ENCODE results near the gene SRPK1.

The SRPK1 gene

GRCh38 chr6:35833536-35833935 lies 87.4 kb downstream of the SRPK1 start:
- Histone ChIP-seq H3K79me2 (ENCODE audit: control insufficient read depth, insufficient read depth, low read length) (no peaks in the 10 kb centered on the region), H3K4ac (ENCODE audit: low read depth, low read length) (no peak overlapping the region), H3K18ac (ENCODE audit: low read length) (no peak overlapping the region), H3K27ac (ENCODE audit: low read depth, low read length) (no peak overlapping the region), H2BK120ac (ENCODE audit: low read depth, low read length) (no peak overlapping the region), H2BK15ac (replicated peaks; ENCODE audit: low read depth) (no peak overlapping the region), H3K23ac (ENCODE audit: low read length) (no peak overlapping the region), H2AK5ac (ENCODE audit: low read length) (no peak overlapping the region), H3K9ac (ENCODE audit: low read length) (no peak overlapping the region), H3K4me2 (ENCODE audit: low read length) (no peak overlapping the region), H3K79me1 (ENCODE audit: low read length) (no peaks in the 10 kb centered on the region), H3K56ac (ENCODE audit: low read length) (no peak overlapping the region), H3K4me1 (ENCODE audit: control insufficient read depth, low read depth, low read length) (no peaks in the 10 kb centered on the region), H3K36me3 (ENCODE audit: control insufficient read depth, insufficient read depth, low read length) (peaks cover 5% of the 10 kb centered on the region), H4K8ac (ENCODE audit: low read depth, low read length) (no peak overlapping the region), H3K27me3 (ENCODE audit: insufficient read depth, low read length, poor library complexity) (no peaks in the 10 kb centered on the region), H3K4me3 (ENCODE audit: low read length) (no peak overlapping the region), H2BK5ac (ENCODE audit: low read length) (no peak overlapping the region), H4K5ac (ENCODE audit: low read length) (no peak overlapping the region)
- no peak for DNase-seq
- no CpG with 5 or more reads among the region's 7 CpGs for WGBS (ENCODE audit: extremely low coverage, insufficient coverage, low lambda C conversion rate)

GRCh38 chr6:35831257-35832007 lies 89.5 kb downstream of the SRPK1 start:
- no peak overlapping the region for H3K4ac ChIP-seq (ENCODE audit: low read depth, low read length)

GRCh38 chr6:35829306-35829705 lies 91.6 kb downstream of the SRPK1 start:
- no peak overlapping the region for H4K5ac ChIP-seq (ENCODE audit: low read length)
- no peak overlapping the region for H3K4ac ChIP-seq (ENCODE audit: low read depth, low read length)
- H2AK5ac ChIP-seq (ENCODE audit: low read length): no peak overlapping the region
- H3K79me1 ChIP-seq (ENCODE audit: low read length): no peaks in the 10 kb centered on the region
- H3K23ac ChIP-seq (ENCODE audit: low read length): no peak overlapping the region
- WGBS (ENCODE audit: extremely low coverage, insufficient coverage, low lambda C conversion rate): no CpG with 5 or more reads among the region's 5 CpGs
- no peak overlapping the region for H3K27ac ChIP-seq (ENCODE audit: low read depth, low read length)
- no peak overlapping the region for H3K4me2 ChIP-seq (ENCODE audit: low read length)
- H3K36me3 ChIP-seq (ENCODE audit: control insufficient read depth, insufficient read depth, low read length): no peaks in the 10 kb centered on the region
- H2BK120ac ChIP-seq (ENCODE audit: low read depth, low read length): no peak overlapping the region
- H2BK15ac ChIP-seq (replicated peaks; ENCODE audit: low read depth): no peak overlapping the region
- DNase-seq: peak; percentile 34
- H3K27me3 ChIP-seq (ENCODE audit: insufficient read depth, low read length, poor library complexity): no peaks in the 10 kb centered on the region
- H3K4me3 ChIP-seq (ENCODE audit: low read length): no peak overlapping the region
- H4K8ac ChIP-seq (ENCODE audit: low read depth, low read length): no peak overlapping the region
- no peak overlapping the region for H2BK5ac ChIP-seq (ENCODE audit: low read length)
- H3K4me1 ChIP-seq (ENCODE audit: control insufficient read depth, low read depth, low read length): no peaks in the 10 kb centered on the region
- no peak overlapping the region for H3K9ac ChIP-seq (ENCODE audit: low read length)
- no peak overlapping the region for H3K56ac ChIP-seq (ENCODE audit: low read length)
- H3K18ac ChIP-seq (ENCODE audit: low read length): no peak overlapping the region
- H3K79me2 ChIP-seq (ENCODE audit: control insufficient read depth, insufficient read depth, low read length): no peaks in the 10 kb centered on the region

More at GRCh38 chr6:35831257-35832007, 89.5 kb downstream of the SRPK1 start:
- no peak for DNase-seq
- Histone ChIP-seq H3K56ac (ENCODE audit: low read length) (no peak overlapping the region), H3K27me3 (ENCODE audit: insufficient read depth, low read length, poor library complexity) (no peaks in the 10 kb centered on the region), H2AK5ac (ENCODE audit: low read length) (no peak overlapping the region), H4K8ac (ENCODE audit: low read depth, low read length) (no peak overlapping the region), H3K18ac (ENCODE audit: low read length) (no peak overlapping the region), H3K27ac (ENCODE audit: low read depth, low read length) (no peak overlapping the region), H3K36me3 (ENCODE audit: control insufficient read depth, insufficient read depth, low read length) (peaks cover 2% of the 10 kb centered on the region), H3K4me2 (ENCODE audit: low read length) (no peak overlapping the region), H3K23ac (ENCODE audit: low read length) (no peak overlapping the region), H3K79me2 (ENCODE audit: control insufficient read depth, insufficient read depth, low read length) (no peaks in the 10 kb centered on the region), H3K4me3 (ENCODE audit: low read length) (no peak overlapping the region), H4K5ac (ENCODE audit: low read length) (no peak overlapping the region), H2BK15ac (replicated peaks; ENCODE audit: low read depth) (no peak overlapping the region), H2BK5ac (ENCODE audit: low read length) (no peak overlapping the region), H3K4me1 (ENCODE audit: control insufficient read depth, low read depth, low read length) (no peaks in the 10 kb centered on the region), H3K79me1 (ENCODE audit: low read length) (no peaks in the 10 kb centered on the region), H3K9ac (ENCODE audit: low read length) (no peak overlapping the region), H2BK120ac (ENCODE audit: low read depth, low read length) (no peak overlapping the region)
- whole genome bisulfite sequencing (ENCODE audit: extremely low coverage, insufficient coverage, low lambda C conversion rate): no CpG with 5 or more reads among the region's 5 CpGs

DNA sequence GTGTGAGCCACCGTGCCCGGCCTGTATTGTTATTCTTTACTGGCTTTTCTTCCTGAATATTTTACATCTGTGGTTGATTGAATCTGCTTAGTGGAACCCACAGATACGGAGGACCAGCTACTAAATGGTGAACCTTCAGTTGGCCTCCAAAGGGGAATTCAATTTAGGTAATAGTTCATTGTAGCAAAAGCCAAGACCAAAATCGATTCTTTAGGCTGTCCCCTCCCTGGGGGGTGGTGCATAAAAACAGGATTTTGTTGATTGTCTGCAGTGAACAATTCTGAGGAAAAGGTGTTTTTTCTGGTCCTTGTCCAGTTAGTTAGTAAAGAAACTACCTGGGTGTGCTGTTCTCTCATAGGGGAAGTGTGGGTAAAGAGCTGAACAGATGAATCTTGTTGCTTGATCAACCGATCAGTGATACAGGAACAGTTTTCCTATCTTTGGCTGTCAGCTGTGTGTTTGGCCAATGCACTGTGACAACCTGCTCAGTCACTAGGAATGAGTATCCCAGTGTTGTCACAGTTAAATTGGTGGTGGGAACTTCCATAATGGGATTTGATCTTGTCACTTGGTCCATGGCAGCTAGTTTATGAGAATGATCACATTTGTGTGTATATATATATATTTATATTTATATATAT lies 96.2 kb downstream of the SRPK1 start:
- no CpG with 5 or more reads among the region's 5 CpGs for WGBS (ENCODE audit: extremely low coverage, insufficient coverage, low lambda C conversion rate)
- no peak overlapping the region for H3K4ac ChIP-seq (ENCODE audit: low read depth, low read length)

DNA sequence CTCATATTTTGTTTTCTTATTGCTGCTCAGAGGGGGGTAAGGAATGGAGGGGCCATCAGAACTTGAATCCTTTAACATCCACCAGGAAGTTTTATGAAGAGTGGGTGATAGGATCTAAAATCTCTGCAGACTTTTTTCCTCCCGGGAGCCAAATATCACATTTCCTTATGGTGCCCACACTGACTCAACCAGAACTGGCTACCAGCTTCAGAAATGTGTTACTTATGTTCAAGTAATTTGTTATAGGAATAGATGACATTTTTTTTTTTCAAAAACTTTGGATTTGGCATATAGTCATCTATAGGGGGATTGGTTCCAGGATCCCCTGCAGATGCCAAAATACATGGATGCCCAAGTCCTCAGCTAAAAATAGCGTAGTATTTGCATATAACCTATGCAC lies 97.3 kb downstream of the SRPK1 start:
- H3K79me1 ChIP-seq (ENCODE audit: low read length): no peaks in the 10 kb centered on the region
- no CpG with 5 or more reads among the region's 2 CpGs for WGBS (ENCODE audit: extremely low coverage, insufficient coverage, low lambda C conversion rate)

More for the DNA sequence above, 96.2 kb downstream of the SRPK1 start:
- DNase-seq: no peak
- no peak overlapping the region for H4K8ac ChIP-seq (ENCODE audit: low read depth, low read length)
- no peak overlapping the region for H2BK120ac ChIP-seq (ENCODE audit: low read depth, low read length)
- no peaks in the 10 kb centered on the region for H3K4me1 ChIP-seq (ENCODE audit: control insufficient read depth, low read depth, low read length)
- H2BK15ac ChIP-seq (replicated peaks; ENCODE audit: low read depth): no peak overlapping the region
- H3K4me3 ChIP-seq (ENCODE audit: low read length): no peak overlapping the region
- H2BK5ac ChIP-seq (ENCODE audit: low read length): no peak overlapping the region
- H3K4me2 ChIP-seq (ENCODE audit: low read length): no peak overlapping the region
- H3K23ac ChIP-seq (ENCODE audit: low read length): no peak overlapping the region
- H3K79me2 ChIP-seq (ENCODE audit: control insufficient read depth, insufficient read depth, low read length): no peaks in the 10 kb centered on the region
- H2AK5ac ChIP-seq (ENCODE audit: low read length): no peak overlapping the region
- H3K36me3 ChIP-seq (ENCODE audit: control insufficient read depth, insufficient read depth, low read length): no peaks in the 10 kb centered on the region
- H3K27ac ChIP-seq (ENCODE audit: low read depth, low read length): no peak overlapping the region
- H3K56ac ChIP-seq (ENCODE audit: low read length): no peak overlapping the region
- H3K9ac ChIP-seq (ENCODE audit: low read length): no peak overlapping the region
- H3K79me1 ChIP-seq (ENCODE audit: low read length): no peaks in the 10 kb centered on the region
- H3K18ac ChIP-seq (ENCODE audit: low read length): no peak overlapping the region
- no peaks in the 10 kb centered on the region for H3K27me3 ChIP-seq (ENCODE audit: insufficient read depth, low read length, poor library complexity)
- H4K5ac ChIP-seq (ENCODE audit: low read length): no peak overlapping the region

More for the DNA sequence above, 97.3 kb downstream of the SRPK1 start:
- H2BK120ac ChIP-seq (ENCODE audit: low read depth, low read length): no peak overlapping the region
- H3K4ac ChIP-seq (ENCODE audit: low read depth, low read length): no peak overlapping the region
- no peak overlapping the region for H2AK5ac ChIP-seq (ENCODE audit: low read length)
- no peak overlapping the region for H3K56ac ChIP-seq (ENCODE audit: low read length)
- no peak for DNase-seq
- no peak overlapping the region for H3K9ac ChIP-seq (ENCODE audit: low read length)
- no peak overlapping the region for H4K5ac ChIP-seq (ENCODE audit: low read length)
- no peak overlapping the region for H2BK5ac ChIP-seq (ENCODE audit: low read length)
- H4K8ac ChIP-seq (ENCODE audit: low read depth, low read length): no peak overlapping the region
- no peak overlapping the region for H3K4me2 ChIP-seq (ENCODE audit: low read length)
- H2BK15ac ChIP-seq (replicated peaks; ENCODE audit: low read depth): no peak overlapping the region
- no peak overlapping the region for H3K4me3 ChIP-seq (ENCODE audit: low read length)
- no peak overlapping the region for H3K23ac ChIP-seq (ENCODE audit: low read length)
- no peak overlapping the region for H3K18ac ChIP-seq (ENCODE audit: low read length)
- no peaks in the 10 kb centered on the region for H3K27me3 ChIP-seq (ENCODE audit: insufficient read depth, low read length, poor library complexity)
- H3K4me1 ChIP-seq (ENCODE audit: control insufficient read depth, low read depth, low read length): no peaks in the 10 kb centered on the region
- H3K36me3 ChIP-seq (ENCODE audit: control insufficient read depth, insufficient read depth, low read length): no peaks in the 10 kb centered on the region
- H3K79me2 ChIP-seq (ENCODE audit: control insufficient read depth, insufficient read depth, low read length): no peaks in the 10 kb centered on the region
- no peak overlapping the region for H3K27ac ChIP-seq (ENCODE audit: low read depth, low read length)

Measured in mesendoderm (in vitro differentiated cells).